ENCODE results near the gene OR9A2. TPM values are rescaled to one million over a fixed set of nuclear protein-coding genes. Genes with fewer than 3 reads are reported as not detected.

Gene OR9A2
- total RNA-seq, 1 experiment from 2014 or later, result not detected

GRCh38 chr7:142998966-142999365 lies 28.0 kb downstream of the OR9A2 start (continued):
- TF ChIP-seq AR (CRISPR knock-in tag; IDR thresholded peaks at IDR 0.05), result no peak

DNA sequence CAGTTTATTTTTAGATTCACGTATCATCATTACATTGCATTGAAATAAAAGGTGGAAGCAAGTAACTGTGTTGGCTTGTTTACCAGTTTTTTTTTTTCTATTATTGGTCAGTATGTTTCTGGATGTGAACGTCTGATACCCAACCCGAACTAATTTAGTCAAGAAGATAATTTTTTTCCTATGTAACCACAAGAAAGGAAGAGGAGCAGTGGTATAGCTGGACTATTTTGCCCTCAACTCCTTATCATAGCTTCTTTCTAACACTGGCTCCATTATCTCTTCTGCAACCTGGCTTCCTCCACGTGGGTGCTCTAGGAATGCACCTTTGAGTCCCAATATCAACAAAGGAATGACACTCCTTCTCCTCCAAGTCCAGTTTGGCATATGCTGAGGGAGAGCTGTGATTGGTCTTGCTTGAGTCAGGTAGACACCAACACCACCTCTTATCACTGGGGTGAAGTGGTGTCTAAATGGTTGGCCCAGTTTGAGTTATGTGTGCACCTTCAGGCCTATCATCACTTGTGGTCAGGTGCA lies 29.4 kb downstream of the OR9A2 start:
- no peak for ATAC-seq
- ChIA-PET CTCF (interaction anchor here (1.8 to 1.9 kb wide), 2 partner anchors 116 to 218 kb away, joined by 7 to 11 read pairs; no protein-coding TSS in a partner anchor), POLR2A (no interaction called here)
- no peaks in the 10 kb centered on the region for H3K4me1 Mint-ChIP-seq
- TF ChIP-seq NR2C2 (CRISPR knock-in tag; IDR thresholded peaks at IDR 0.05), result no peak
- TF ChIP-seq, protein P1, sequence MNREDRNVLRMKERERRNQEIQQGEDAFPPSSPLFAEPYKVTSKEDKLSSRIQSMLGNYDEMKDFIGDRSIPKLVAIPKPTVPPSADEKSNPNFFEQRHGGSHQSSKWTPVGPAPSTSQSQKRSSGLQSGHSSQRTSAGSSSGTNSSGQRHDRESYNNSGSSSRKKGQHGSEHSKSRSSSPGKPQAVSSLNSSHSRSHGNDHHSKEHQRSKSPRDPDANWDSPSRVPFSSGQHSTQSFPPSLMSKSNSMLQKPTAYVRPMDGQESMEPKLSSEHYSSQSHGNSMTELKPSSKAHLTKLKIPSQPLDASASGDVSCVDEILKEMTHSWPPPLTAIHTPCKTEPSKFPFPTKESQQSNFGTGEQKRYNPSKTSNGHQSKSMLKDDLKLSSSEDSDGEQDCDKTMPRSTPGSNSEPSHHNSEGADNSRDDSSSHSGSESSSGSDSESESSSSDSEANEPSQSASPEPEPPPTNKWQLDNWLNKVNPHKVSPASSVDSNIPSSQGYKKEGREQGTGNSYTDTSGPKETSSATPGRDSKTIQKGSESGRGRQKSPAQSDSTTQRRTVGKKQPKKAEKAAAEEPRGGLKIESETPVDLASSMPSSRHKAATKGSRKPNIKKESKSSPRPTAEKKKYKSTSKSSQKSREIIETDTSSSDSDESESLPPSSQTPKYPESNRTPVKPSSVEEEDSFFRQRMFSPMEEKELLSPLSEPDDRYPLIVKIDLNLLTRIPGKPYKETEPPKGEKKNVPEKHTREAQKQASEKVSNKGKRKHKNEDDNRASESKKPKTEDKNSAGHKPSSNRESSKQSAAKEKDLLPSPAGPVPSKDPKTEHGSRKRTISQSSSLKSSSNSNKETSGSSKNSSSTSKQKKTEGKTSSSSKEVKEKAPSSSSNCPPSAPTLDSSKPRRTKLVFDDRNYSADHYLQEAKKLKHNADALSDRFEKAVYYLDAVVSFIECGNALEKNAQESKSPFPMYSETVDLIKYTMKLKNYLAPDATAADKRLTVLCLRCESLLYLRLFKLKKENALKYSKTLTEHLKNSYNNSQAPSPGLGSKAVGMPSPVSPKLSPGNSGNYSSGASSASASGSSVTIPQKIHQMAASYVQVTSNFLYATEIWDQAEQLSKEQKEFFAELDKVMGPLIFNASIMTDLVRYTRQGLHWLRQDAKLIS (CRISPR knock-in tag; IDR thresholded peaks at IDR 0.05; ENCODE audit: borderline replicate concordance), result no peak
- TF ChIP-seq SMAD3 (CRISPR knock-in tag; IDR thresholded peaks at IDR 0.05; ENCODE audit: borderline replicate concordance), result no peak
- no peak for TF ChIP-seq NFYB (CRISPR knock-in tag; conservative IDR thresholded peaks at IDR 0.05; ENCODE audit: low read depth)
- TF ChIP-seq GTF2I (CRISPR knock-in tag; conservative IDR thresholded peaks at IDR 0.05), result no peak
- peaks cover 28% of the 10 kb centered on the region for H3K9me3 Mint-ChIP-seq
- H3K27me3 Mint-ChIP-seq (ENCODE audit: low read depth), result peaks cover 3% of the 10 kb centered on the region; the same call in 1 of the 2 replicates
- H3K36me3 Mint-ChIP-seq, result peaks cover 7% of the 10 kb centered on the region; the same call in 1 of the 2 replicates
- H3K27ac Mint-ChIP-seq, result no peak overlapping the region
- H3K4me3 Mint-ChIP-seq, result no peak overlapping the region
- no peak for DNase-seq (ENCODE audit: low spot score)

DNA sequence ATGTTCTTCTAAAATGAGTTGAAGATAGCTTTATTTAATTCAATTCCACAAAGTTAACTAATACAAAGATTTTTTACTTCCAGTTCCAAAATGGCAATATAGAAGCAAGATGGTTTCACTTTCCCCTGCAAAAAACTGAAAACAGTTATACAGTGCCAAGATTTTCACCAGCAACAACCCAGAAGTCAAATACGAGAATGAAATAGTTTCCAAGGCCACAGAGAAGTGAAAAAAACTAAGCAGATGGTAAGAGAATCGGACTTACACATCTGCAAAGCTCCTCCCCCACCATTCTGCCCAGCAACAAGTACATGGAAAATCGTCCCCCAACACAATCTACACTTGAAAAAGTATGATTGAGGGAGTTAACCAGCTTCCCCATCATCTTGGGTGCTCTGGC lies 34.5 kb downstream of the OR9A2 start:
- CTCF ChIA-PET, result interaction anchor here (1.5 to 2.2 kb wide), 3 partner anchors 120 to 360 kb away, joined by 3 to 10 read pairs (median 5); no protein-coding TSS in a partner anchor
- Mint-ChIP-seq H3K4me1 (no peaks in the 10 kb centered on the region), H3K27me3 (ENCODE audit: low read depth) (peaks cover 3% of the 10 kb centered on the region; the same call in 1 of the 2 replicates), H3K36me3 (peaks cover 3% of the 10 kb centered on the region; the same call in 1 of the 2 replicates), H3K9me3 (peaks cover 22% of the 10 kb centered on the region), H3K27ac (no peak overlapping the region), H3K4me3 (no peak overlapping the region)
- DNase-seq (ENCODE audit: low spot score), result no peak
- ATAC-seq, result no peak
- POLR2A ChIA-PET, result no interaction called here
- TF ChIP-seq ESRRA (CRISPR knock-in tag; IDR thresholded peaks at IDR 0.05; ENCODE audit: borderline replicate concordance), result no peak
- no peak for TF ChIP-seq KAT7 (CRISPR knock-in tag; IDR thresholded peaks at IDR 0.05; ENCODE audit: borderline replicate concordance)
- TF ChIP-seq JAZF1 (CRISPR knock-in tag; IDR thresholded peaks at IDR 0.05), result no peak
- TF ChIP-seq SP1 (CRISPR knock-in tag; conservative IDR thresholded peaks at IDR 0.05), result no peak
- no peak for TF ChIP-seq E2F4 (CRISPR knock-in tag; IDR thresholded peaks at IDR 0.05; ENCODE audit: borderline replicate concordance, low read depth)
- TF ChIP-seq, protein P2, sequence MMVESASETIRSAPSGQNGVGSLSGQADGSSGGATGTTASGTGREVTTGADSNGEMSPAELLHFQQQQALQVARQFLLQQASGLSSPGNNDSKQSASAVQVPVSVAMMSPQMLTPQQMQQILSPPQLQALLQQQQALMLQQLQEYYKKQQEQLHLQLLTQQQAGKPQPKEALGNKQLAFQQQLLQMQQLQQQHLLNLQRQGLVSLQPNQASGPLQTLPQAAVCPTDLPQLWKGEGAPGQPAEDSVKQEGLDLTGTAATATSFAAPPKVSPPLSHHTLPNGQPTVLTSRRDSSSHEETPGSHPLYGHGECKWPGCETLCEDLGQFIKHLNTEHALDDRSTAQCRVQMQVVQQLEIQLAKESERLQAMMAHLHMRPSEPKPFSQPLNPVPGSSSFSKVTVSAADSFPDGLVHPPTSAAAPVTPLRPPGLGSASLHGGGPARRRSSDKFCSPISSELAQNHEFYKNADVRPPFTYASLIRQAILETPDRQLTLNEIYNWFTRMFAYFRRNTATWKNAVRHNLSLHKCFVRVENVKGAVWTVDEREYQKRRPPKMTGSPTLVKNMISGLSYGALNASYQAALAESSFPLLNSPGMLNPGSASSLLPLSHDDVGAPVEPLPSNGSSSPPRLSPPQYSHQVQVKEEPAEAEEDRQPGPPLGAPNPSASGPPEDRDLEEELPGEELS (CRISPR knock-in tag; IDR thresholded peaks at IDR 0.05), result no peak
- no peak for TF ChIP-seq ZNF281 (CRISPR knock-in tag; IDR thresholded peaks at IDR 0.05)
- TF ChIP-seq FOXP1 (CRISPR knock-in tag; IDR thresholded peaks at IDR 0.05; ENCODE audit: borderline replicate concordance), result no peak
- TF ChIP-seq ERG (CRISPR knock-in tag; IDR thresholded peaks at IDR 0.05), result no peak
- TF ChIP-seq, protein P3, sequence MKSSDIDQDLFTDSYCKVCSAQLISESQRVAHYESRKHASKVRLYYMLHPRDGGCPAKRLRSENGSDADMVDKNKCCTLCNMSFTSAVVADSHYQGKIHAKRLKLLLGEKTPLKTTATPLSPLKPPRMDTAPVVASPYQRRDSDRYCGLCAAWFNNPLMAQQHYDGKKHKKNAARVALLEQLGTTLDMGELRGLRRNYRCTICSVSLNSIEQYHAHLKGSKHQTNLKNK (CRISPR knock-in tag; IDR thresholded peaks at IDR 0.05), result no peak
- TF ChIP-seq GABPB1 (CRISPR knock-in tag; IDR thresholded peaks at IDR 0.05), result no peak
